Endothelial cell of umbilical vein (primary cell): ENCODE measurements around the gene CCDC60. TPM values are rescaled to one million over a fixed set of nuclear protein-coding genes. Genes with fewer than 3 reads are reported as not detected.

ENCODE experiments used
- BruUV-seq: library from RNA; stranded (reverse); fragments of 400-500 nt; replicated peaks from 2 replicates; lab custom pipeline; 2021; lab: Mats Ljungman, UMichigan
- CTCF ChIA-PET: fragments of 300-600, 350-600 bp; sonication (Branson Sonifier 250); formaldehyde crosslinking; loops from one replicate; lab custom pipeline; 2021; ENCODE audit warnings: antibody characterized with exemption, inconsistent platforms; lab: Charles Lee
- POLR2A ChIA-PET: fragments of 300-600, 350-600 bp; sonication (Branson Sonifier 250); formaldehyde crosslinking; loops from one replicate; lab custom pipeline; 2021; ENCODE audit warnings: antibody characterized with exemption, inconsistent platforms; lab: Charles Lee
- DNase-seq: peaks from one replicate; pipeline ENCODE4 v3.0.0-alpha.2; 2011; ENCODE audit warnings: low read depth, low spot score
- FAIRE-seq: peaks from 2 replicates; lab custom pipeline; 2011; peaks lifted over from hg19 to GRCh38; lab: Jason Lieb, UNC
- H2AFZ ChIP-seq: 2 replicates; pipeline ENCODE4 v1.6.0; 2012; ENCODE audit warnings: low read depth, low read length, control low read depth, inconsistent platforms
- H3K27ac ChIP-seq: 2 replicates; pipeline ENCODE4 v1.5.1; 2011; ENCODE audit warnings: low read depth, mild to moderate bottlenecking, control low read depth, low read length, moderate library complexity; ENCODE audit not compliant: insufficient read depth
- H3K27me3 ChIP-seq, 2 experiments: 2 replicates each; pipeline versions ENCODE4 v1.6.0 to v1.6.1; 2011; ENCODE audit warnings: low read length in 2 of 2, mixed read lengths in 1 of 2; ENCODE audit not compliant: control insufficient read depth in 2 of 2, insufficient read depth in 2 of 2
- H3K36me3 ChIP-seq, 2 experiments: 2 replicates in 1 of 2; 3 replicates in 1 of 2; pipeline ENCODE4 v1.5.1; 2011; ENCODE audit warnings: low read length in 2 of 2, mild to moderate bottlenecking in 1 of 2, moderate library complexity in 1 of 2; ENCODE audit not compliant: control insufficient read depth in 2 of 2, insufficient read depth in 2 of 2; ENCODE audit errors: extremely low read depth in 1 of 2
- H3K4me1 ChIP-seq: 3 replicates; pipeline ENCODE4 v1.5.1; 2011; ENCODE audit warnings: mild to moderate bottlenecking, low read length; ENCODE audit not compliant: control insufficient read depth, insufficient read depth; ENCODE audit errors: extremely low read depth
- H3K4me2 ChIP-seq: 2 replicates; pipeline ENCODE4 v1.6.1; 2011; ENCODE audit warnings: low read length, control low read depth, mixed read lengths; ENCODE audit not compliant: insufficient read depth
- H3K4me3 ChIP-seq, 3 experiments: fragments of 200-600 bp in 1 of 3; sonication (generic), shearing (Covaris generic) in 1 of 3; replicated peaks in 1 of 3; 2 replicates each; pipeline ENCODE4 v1.5.1; 2011 to 2016; ENCODE audit warnings: control low read depth in 3 of 3, low read length in 3 of 3, mild to moderate bottlenecking in 2 of 3, inconsistent platforms in 1 of 3, low read depth in 1 of 3, moderate library complexity in 1 of 3; ENCODE audit not compliant: insufficient read depth in 1 of 3
- H3K79me2 ChIP-seq: 2 replicates; pipeline ENCODE4 v1.6.0; 2012; ENCODE audit warnings: low read length, inconsistent platforms; ENCODE audit not compliant: control insufficient read depth, insufficient read depth
- H3K9ac ChIP-seq: replicated peaks from 2 replicates; pipeline ENCODE3; 2011; ENCODE audit warnings: low read length, control low read depth; ENCODE audit not compliant: insufficient read depth; ENCODE audit errors: extremely low read depth
- H3K9me1 ChIP-seq: replicated peaks from 3 replicates; pipeline ENCODE4 v1.6.0; 2011; ENCODE audit warnings: mild to moderate bottlenecking, low read length; ENCODE audit not compliant: control insufficient read depth, insufficient read depth; ENCODE audit errors: extremely low read depth
- H3K9me3 ChIP-seq: replicated peaks from 2 replicates; pipeline ENCODE4 v1.5.1; 2012; ENCODE audit warnings: low read length, inconsistent platforms; ENCODE audit not compliant: control insufficient read depth, insufficient read depth
- H4K20me1 ChIP-seq: replicated peaks from 2 replicates; pipeline ENCODE3; 2011; ENCODE audit warnings: mild to moderate bottlenecking, low read length; ENCODE audit not compliant: control insufficient read depth, insufficient read depth; ENCODE audit errors: extremely low read depth
- CTCF ChIP-seq, 2 donors: IDR thresholded peaks; 1 replicate in 1 of 2; 2 replicates in 1 of 2; pipeline ENCODE4 v1.5.1; 2011; ENCODE audit warnings: low read length in 2 of 2, mild to moderate bottlenecking in 2 of 2, moderate library complexity in 2 of 2, control low read depth in 1 of 2, inconsistent platforms in 1 of 2, low read depth in 1 of 2; ENCODE audit not compliant: insufficient read depth in 1 of 2; ENCODE audit errors: extremely low read depth in 1 of 2
- EZH2 ChIP-seq: IDR thresholded peaks from 2 replicates; pipeline ENCODE4 v1.6.1; 2012; ENCODE audit warnings: borderline replicate concordance, low read depth, mild to moderate bottlenecking, moderate library complexity, low read length, inconsistent platforms; ENCODE audit not compliant: severe bottlenecking
- FOS ChIP-seq: IDR thresholded peaks from 2 replicates; pipeline ENCODE4 v1.6.1; 2011; ENCODE audit warnings: mild to moderate bottlenecking, low read length, moderate library complexity, borderline replicate concordance; ENCODE audit not compliant: insufficient read depth
- GATA2 ChIP-seq: IDR thresholded peaks from 2 replicates; pipeline ENCODE4 v1.7.0; 2011; ENCODE audit warnings: low read depth, mild to moderate bottlenecking, moderate library complexity, mixed read lengths, low read length; ENCODE audit not compliant: insufficient read length, insufficient read depth
- JUN ChIP-seq: IDR thresholded peaks from 2 replicates; pipeline ENCODE4 v1.6.1; 2011; ENCODE audit warnings: borderline replicate concordance, low read depth; ENCODE audit not compliant: insufficient read length, insufficient read depth
- MAX ChIP-seq: IDR thresholded peaks from 2 replicates; pipeline ENCODE4 v1.6.1; 2011; ENCODE audit not compliant: insufficient read depth, insufficient read length
- POLR2A ChIP-seq: IDR thresholded peaks from 2 replicates; pipeline ENCODE4 v1.6.1; 2012; ENCODE audit warnings: low read depth, mild to moderate bottlenecking, control low read depth, low read length
- POLR2AphosphoS5 ChIP-seq: IDR thresholded peaks from 2 replicates; pipeline ENCODE4 v1.6.1; 2012; ENCODE audit warnings: low read depth, mild to moderate bottlenecking, control low read depth, low read length, moderate library complexity; ENCODE audit not compliant: insufficient read depth
- dilution Hi-C: fragments of 300-500 bp; cut with MboI; formaldehyde crosslinking; loops from one replicate; pipeline ENCODE4 v1.15.0; 2019; ENCODE audit warnings: low sequenced_read_pairs; ENCODE audit not compliant: extremely low pct_ligation_motif_present
- intact Hi-C: fragments of 100-400 bp; cut with micrococcal nuclease; formaldehyde crosslinking; loops from one replicate; pipeline ENCODE4 v1.10.0; 2022
- polyA plus RNA-seq, 4 experiments: library from polyadenylated mRNA; depleted of rRNA in 3 of 4; stranded (reverse) in 3 of 4; unstranded in 1 of 4; fragments of >200 nt; gene quantifications; 2 replicates each; pipeline versions ENCODE4 v1.2.1 to v1.2.3, GENCODE V29; 2011 to 2012; ENCODE audit warnings: missing spikeins in 1 of 4
- total RNA-seq: library from RNA; stranded (reverse); gene quantifications from 2 replicates; pipeline ENCODE4 v1.2.3, GENCODE V29; 2021

The CCDC60 gene
- total and polyA plus RNA-seq, 2 donors (not counting 3 experiments of a cell fraction or from before 2014, with no cell fraction given): not detected

- H3K36me3 ChIP-seq: no peaks in the 10 kb centered on the region
- no peak overlapping the region for H3K4me2 ChIP-seq
- no peak for DNase-seq
- H3K4me1 ChIP-seq: no peaks in the 10 kb centered on the region
- dilution Hi-C loops: no loop called here
- no peaks in the 10 kb centered on the region for H3K27me3 ChIP-seq
- no peaks in the 10 kb centered on the region for H4K20me1 ChIP-seq
- no TSS peak for BruUV-seq
- H3K9me1 ChIP-seq: no peaks in the 10 kb centered on the region
- no peaks in the 10 kb centered on the region for H3K9me3 ChIP-seq
- intact Hi-C loops: no loop called here
- no peak overlapping the region for H3K27ac ChIP-seq
- POLR2A ChIA-PET: no interaction called here
- CTCF ChIA-PET: no interaction called here
- no peak overlapping the region for H3K9ac ChIP-seq
- FAIRE-seq: no peak
- H2AFZ ChIP-seq: no peak overlapping the region
- H3K79me2 ChIP-seq: no peaks in the 10 kb centered on the region
- H3K4me3 ChIP-seq: no peak overlapping the region
- TF ChIP-seq POLR2A: no peak
- TF ChIP-seq CTCF (IDR thresholded peaks at IDR 0.05; ENCODE audit: extremely low read depth in 1 of 2, insufficient read depth in 1 of 2, low read depth in 1 of 2, low read length in 2 of 2): no peak
- no peak for TF ChIP-seq POLR2AphosphoS5
- TF ChIP-seq JUN: no peak
- no peak for TF ChIP-seq FOS
- no peak for TF ChIP-seq MAX
- TF ChIP-seq GATA2: no peak
- TF ChIP-seq EZH2: no peak
Measured at GRCh38 chr12:119343130-119343529, 8.6 kb downstream of the CCDC60 start.
